Neural progenitor cell (in vitro differentiated cells): ENCODE measurements around the gene JADE2.

ENCODE experiments used
- EZH2 ChIP-seq: fragments of 200-600 bp; sonication (generic); IDR thresholded peaks from 2 replicates; pipeline ENCODE4 v1.6.1; 2017; ENCODE audit warnings: antibody characterized with exemption, mild to moderate bottlenecking, moderate library complexity
- TF ChIP-seq, protein P1 (sequence below): fragments of 200-600 bp; sonication (generic); IDR thresholded peaks from 2 replicates; pipeline ENCODE4 v1.5.1; 2017; ENCODE audit warnings: antibody characterized with exemption, mild to moderate bottlenecking

DNA sequence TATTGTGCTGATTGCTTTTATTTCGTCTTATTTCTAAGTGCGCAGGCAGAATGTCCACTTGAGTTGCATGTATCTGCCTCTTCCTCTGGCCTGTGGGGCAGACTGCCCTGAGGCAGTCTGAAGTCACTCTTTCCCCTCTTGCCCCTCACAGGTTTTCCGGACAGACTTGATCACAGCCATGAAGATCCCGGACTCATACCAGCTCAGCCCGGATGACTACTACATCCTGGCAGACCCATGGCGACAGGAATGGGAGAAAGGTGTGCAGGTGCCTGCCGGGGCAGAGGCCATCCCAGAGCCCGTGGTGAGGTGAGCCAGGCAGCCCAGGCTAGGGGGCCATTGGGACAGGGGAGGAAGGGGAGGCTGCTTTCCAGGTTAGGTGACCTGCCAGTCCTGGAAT, 26.4 kb downstream of the JADE2 start:
- TF ChIP-seq EZH2 = no peak
- TF ChIP-seq, protein P1, sequence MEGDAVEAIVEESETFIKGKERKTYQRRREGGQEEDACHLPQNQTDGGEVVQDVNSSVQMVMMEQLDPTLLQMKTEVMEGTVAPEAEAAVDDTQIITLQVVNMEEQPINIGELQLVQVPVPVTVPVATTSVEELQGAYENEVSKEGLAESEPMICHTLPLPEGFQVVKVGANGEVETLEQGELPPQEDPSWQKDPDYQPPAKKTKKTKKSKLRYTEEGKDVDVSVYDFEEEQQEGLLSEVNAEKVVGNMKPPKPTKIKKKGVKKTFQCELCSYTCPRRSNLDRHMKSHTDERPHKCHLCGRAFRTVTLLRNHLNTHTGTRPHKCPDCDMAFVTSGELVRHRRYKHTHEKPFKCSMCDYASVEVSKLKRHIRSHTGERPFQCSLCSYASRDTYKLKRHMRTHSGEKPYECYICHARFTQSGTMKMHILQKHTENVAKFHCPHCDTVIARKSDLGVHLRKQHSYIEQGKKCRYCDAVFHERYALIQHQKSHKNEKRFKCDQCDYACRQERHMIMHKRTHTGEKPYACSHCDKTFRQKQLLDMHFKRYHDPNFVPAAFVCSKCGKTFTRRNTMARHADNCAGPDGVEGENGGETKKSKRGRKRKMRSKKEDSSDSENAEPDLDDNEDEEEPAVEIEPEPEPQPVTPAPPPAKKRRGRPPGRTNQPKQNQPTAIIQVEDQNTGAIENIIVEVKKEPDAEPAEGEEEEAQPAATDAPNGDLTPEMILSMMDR = no peak
